GM21529 (cell line): ENCODE data around the gene ARHGAP45.

ENCODE experiments used
- ATAC-seq: cut with Tn5 transposase; IDR thresholded peaks from one replicate; pipeline ENCODE4 v1.9.1; 2021; ENCODE audit not compliant: unreplicated experiment

Gene ARHGAP45

GRCh38 chr19:1085053-1085658, 18.2 kb downstream of the ARHGAP45 start:
- no peak for ATAC-seq

GRCh38 chr19:1085676-1086442, 18.9 kb downstream of the ARHGAP45 start:
- no peak for ATAC-seq

- ATAC-seq: no peak
Measured at GRCh38 chr19:1086613-1087012, 19.6 kb downstream of the ARHGAP45 start.

GRCh38 chr19:1087813-1088415, 20.9 kb downstream of the ARHGAP45 start:
- ATAC-seq: no peak

- ATAC-seq: no peak
Measured at GRCh38 chr19:1088416-1089010, 21.5 kb downstream of the ARHGAP45 start.

- no peak for ATAC-seq
Measured at GRCh38 chr19:1089126-1089771, 22.3 kb downstream of the ARHGAP45 start.

GRCh38 chr19:1089891-1090290, 22.9 kb downstream of the ARHGAP45 start:
- no peak for ATAC-seq

GRCh38 chr19:1090731-1091543, 24.0 kb downstream of the ARHGAP45 start:
- no peak for ATAC-seq

- no peak for ATAC-seq
Measured at GRCh38 chr19:1091544-1092175, 24.7 kb downstream of the ARHGAP45 start.

GRCh38 chr19:1093330-1093729, 26.4 kb downstream of the ARHGAP45 start:
- no peak for ATAC-seq

GRCh38 chr19:1093811-1094553, 27.0 kb downstream of the ARHGAP45 start:
- no peak for ATAC-seq

GRCh38 chr19:1094655-1094977, 27.6 kb downstream of the ARHGAP45 start:
- ATAC-seq: no peak

GRCh38 chr19:1094978-1095701, 28.2 kb downstream of the ARHGAP45 start, which contains the start of gene POLR2E:
TSS of gene POLR2E (minus strand) at chr19:1095375. CDS start at chr19:1095315, 60 bp downstream.
- peak; percentile 80 for ATAC-seq

- no peak for ATAC-seq
Measured at GRCh38 chr19:1097810-1098176, 30.8 kb downstream of the ARHGAP45 start.

- no peak for ATAC-seq
Measured at GRCh38 chr19:1098177-1099051, 31.4 kb downstream of the ARHGAP45 start.

GRCh38 chr19:1101337-1101698, 34.4 kb downstream of the ARHGAP45 start:
- no peak for ATAC-seq

GRCh38 chr19:1102407-1103131, 35.6 kb downstream of the ARHGAP45 start:
- no peak for ATAC-seq
